ENCODE measurements around the gene WWC2. TPM values are rescaled to one million over a fixed set of nuclear protein-coding genes. Genes with fewer than 3 reads are reported as not detected.

WWC2 gene
- total RNA-seq, 1 donor, result 35.1 TPM

- H3K4me3 ChIP-seq (ENCODE audit: insufficient read depth, low read length), result no peak overlapping the region
- H3K4me2 ChIP-seq (ENCODE audit: insufficient read depth, low read length), result no peak overlapping the region
- no peaks in the 10 kb centered on the region for H3K4me1 ChIP-seq (ENCODE audit: insufficient read depth, low read length)
- H3K27me3 ChIP-seq (ENCODE audit: insufficient read depth, low read length), result no peaks in the 10 kb centered on the region
- H3K79me2 ChIP-seq (ENCODE audit: insufficient read depth, low read length), result no peaks in the 10 kb centered on the region
- no peak for TF ChIP-seq CTCF (IDR thresholded peaks at IDR 0.05; ENCODE audit: extremely low read depth, low read depth, low read length)
- no peak for DNase-seq (ENCODE audit: insufficient read length, low spot score, missing footprints)
- no peak overlapping the region for H2AFZ ChIP-seq (ENCODE audit: low read length)
- H3K27ac ChIP-seq (ENCODE audit: low read depth, low read length), result no peak overlapping the region
- H4K20me1 ChIP-seq (ENCODE audit: insufficient read depth, low read length), result no peaks in the 10 kb centered on the region
- H3K9me3 ChIP-seq (ENCODE audit: low read depth, low read length), result no peaks in the 10 kb centered on the region
- no peaks in the 10 kb centered on the region for H3K36me3 ChIP-seq (ENCODE audit: insufficient read depth, low read length)
Observed at GRCh38 chr4:183082053-183082452, 17.0 kb upstream of the WWC2 start.

- DNase-seq (ENCODE audit: insufficient read length, low spot score, missing footprints), result no peak
- Histone ChIP-seq H3K9me3 (ENCODE audit: low read depth, low read length) (no peaks in the 10 kb centered on the region), H3K4me3 (ENCODE audit: insufficient read depth, low read length) (no peak overlapping the region), H3K79me2 (ENCODE audit: insufficient read depth, low read length) (peaks cover 10% of the 10 kb centered on the region), H3K27me3 (ENCODE audit: insufficient read depth, low read length) (no peaks in the 10 kb centered on the region), H3K27ac (ENCODE audit: low read depth, low read length) (no peak overlapping the region), H4K20me1 (ENCODE audit: insufficient read depth, low read length) (no peaks in the 10 kb centered on the region), H3K36me3 (ENCODE audit: insufficient read depth, low read length) (no peaks in the 10 kb centered on the region), H2AFZ (ENCODE audit: low read length) (no peak overlapping the region), H3K4me2 (ENCODE audit: insufficient read depth, low read length) (no peak overlapping the region), H3K4me1 (ENCODE audit: insufficient read depth, low read length) (peaks cover 3% of the 10 kb centered on the region)
- no peak for TF ChIP-seq CTCF (IDR thresholded peaks at IDR 0.05; ENCODE audit: extremely low read depth, low read depth, low read length)
Observed at GRCh38 chr4:183094393-183095198, 4.5 kb upstream of the WWC2 start.

- no peak for DNase-seq (ENCODE audit: insufficient read length, low spot score, missing footprints)
- Histone ChIP-seq H3K79me2 (ENCODE audit: insufficient read depth, low read length) (peaks cover 15% of the 10 kb centered on the region), H3K27me3 (ENCODE audit: insufficient read depth, low read length) (no peaks in the 10 kb centered on the region), H3K9me3 (ENCODE audit: low read depth, low read length) (no peaks in the 10 kb centered on the region), H3K27ac (ENCODE audit: low read depth, low read length) (no peak overlapping the region), H2AFZ (ENCODE audit: low read length) (no peak overlapping the region), H4K20me1 (ENCODE audit: insufficient read depth, low read length) (peaks cover 5% of the 10 kb centered on the region), H3K4me1 (ENCODE audit: insufficient read depth, low read length) (peaks cover 3% of the 10 kb centered on the region), H3K4me2 (ENCODE audit: insufficient read depth, low read length) (no peak overlapping the region), H3K4me3 (ENCODE audit: insufficient read depth, low read length) (no peak overlapping the region), H3K36me3 (ENCODE audit: insufficient read depth, low read length) (no peaks in the 10 kb centered on the region)
- TF ChIP-seq CTCF (IDR thresholded peaks at IDR 0.05; ENCODE audit: extremely low read depth, low read depth, low read length), result no peak
Observed at GRCh38 chr4:183095199-183095512, 3.9 kb upstream of the WWC2 start.

- Histone ChIP-seq H4K20me1 (ENCODE audit: insufficient read depth, low read length) (peaks cover 13% of the 10 kb centered on the region), H3K9me3 (ENCODE audit: low read depth, low read length) (no peaks in the 10 kb centered on the region), H3K4me1 (ENCODE audit: insufficient read depth, low read length) (peaks cover 12% of the 10 kb centered on the region), H3K27me3 (ENCODE audit: insufficient read depth, low read length) (no peaks in the 10 kb centered on the region), H3K27ac (ENCODE audit: low read depth, low read length) (no peak overlapping the region), H3K4me3 (ENCODE audit: insufficient read depth, low read length) (no peak overlapping the region), H3K36me3 (ENCODE audit: insufficient read depth, low read length) (no peaks in the 10 kb centered on the region), H2AFZ (ENCODE audit: low read length) (no peak overlapping the region), H3K4me2 (ENCODE audit: insufficient read depth, low read length) (no peak overlapping the region), H3K79me2 (ENCODE audit: insufficient read depth, low read length) (peaks cover 28% of the 10 kb centered on the region)
- TF ChIP-seq CTCF (IDR thresholded peaks at IDR 0.05; ENCODE audit: extremely low read depth, low read depth, low read length), result no peak
- peak; percentile 66 for DNase-seq (ENCODE audit: insufficient read length, low spot score, missing footprints)
Observed at GRCh38 chr4:183096276-183096965, 2.6 kb upstream of the WWC2 start.

Data from osteoblast (primary cell).